ENCODE data around the gene NXF1. TPM values are rescaled to one million over a fixed set of nuclear protein-coding genes. Genes with fewer than 3 reads are reported as not detected.

The NXF1 gene
- total RNA-seq, 1 experiment from 2014 or later = 33.1 TPM

DNA sequence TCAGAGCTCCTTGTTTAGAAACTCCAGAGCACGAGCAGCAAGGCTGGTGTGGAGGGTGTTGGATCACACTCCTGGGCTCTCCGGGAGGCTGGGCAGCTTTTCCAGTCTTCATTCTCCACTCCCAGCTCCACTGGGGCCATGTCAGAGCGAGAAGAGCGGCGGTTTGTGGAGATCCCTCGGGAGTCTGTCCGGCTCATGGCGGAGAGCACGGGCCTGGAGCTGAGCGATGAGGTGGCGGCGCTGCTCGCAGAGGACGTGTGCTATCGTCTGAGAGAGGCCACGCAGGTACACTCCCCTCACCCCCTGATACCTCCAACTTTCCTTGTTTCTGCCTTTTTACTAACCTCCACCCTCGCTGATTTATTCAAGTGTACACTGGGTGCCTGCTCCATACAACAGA is 29.6 kb downstream of the NXF1 start:
- ATAC-seq (no peak), DNase-seq (no peak)
- intact Hi-C loops (cut with micrococcal nuclease) = no loop called here
- Histone ChIP-seq H3K4me3 (ENCODE audit: low read length) (no peak overlapping the region), H2AFZ (ENCODE audit: low read length) (no peak overlapping the region), H3F3A (ENCODE audit: low read length, unreplicated experiment) (peaks cover under 1% of the 10 kb centered on the region), H3K9ac (ENCODE audit: low read length) (no peak overlapping the region), H3K27ac (ENCODE audit: low read length) (no peak overlapping the region), H3K4me1 (ENCODE audit: insufficient read depth, low read length) (peaks cover 9% of the 10 kb centered on the region), H3K9me3 (ENCODE audit: low read length) (no peaks in the 10 kb centered on the region), H3K79me2 (ENCODE audit: low read length) (peaks cover 20% of the 10 kb centered on the region), H3K9me2 (replicated peaks; ENCODE audit: low read length) (no peaks in the 10 kb centered on the region), H4K20me1 (ENCODE audit: low read length) (no peaks in the 10 kb centered on the region), H3K27me3 (ENCODE audit: low read length) (no peaks in the 10 kb centered on the region), H3K36me3 (ENCODE audit: low read depth, low read length) (peaks cover 14% of the 10 kb centered on the region), H3K4me2 (ENCODE audit: low read length) (no peak overlapping the region)
- POLR2A ChIA-PET (ENCODE audit: unreplicated experiment) = interaction anchor here (0.5 kb wide), 1 partner anchor 686 kb away, joined by 3 read pairs; no protein-coding TSS in a partner anchor
- TF ChIP-seq EZH2 (IDR thresholded peaks at IDR 0.05; ENCODE audit: low read length, unreplicated experiment) (no peak), EZH2phosphoT487 (IDR thresholded peaks at IDR 0.05; ENCODE audit: borderline replicate concordance, low read length) (no peak)
- TF ChIP-seq, protein P1, sequence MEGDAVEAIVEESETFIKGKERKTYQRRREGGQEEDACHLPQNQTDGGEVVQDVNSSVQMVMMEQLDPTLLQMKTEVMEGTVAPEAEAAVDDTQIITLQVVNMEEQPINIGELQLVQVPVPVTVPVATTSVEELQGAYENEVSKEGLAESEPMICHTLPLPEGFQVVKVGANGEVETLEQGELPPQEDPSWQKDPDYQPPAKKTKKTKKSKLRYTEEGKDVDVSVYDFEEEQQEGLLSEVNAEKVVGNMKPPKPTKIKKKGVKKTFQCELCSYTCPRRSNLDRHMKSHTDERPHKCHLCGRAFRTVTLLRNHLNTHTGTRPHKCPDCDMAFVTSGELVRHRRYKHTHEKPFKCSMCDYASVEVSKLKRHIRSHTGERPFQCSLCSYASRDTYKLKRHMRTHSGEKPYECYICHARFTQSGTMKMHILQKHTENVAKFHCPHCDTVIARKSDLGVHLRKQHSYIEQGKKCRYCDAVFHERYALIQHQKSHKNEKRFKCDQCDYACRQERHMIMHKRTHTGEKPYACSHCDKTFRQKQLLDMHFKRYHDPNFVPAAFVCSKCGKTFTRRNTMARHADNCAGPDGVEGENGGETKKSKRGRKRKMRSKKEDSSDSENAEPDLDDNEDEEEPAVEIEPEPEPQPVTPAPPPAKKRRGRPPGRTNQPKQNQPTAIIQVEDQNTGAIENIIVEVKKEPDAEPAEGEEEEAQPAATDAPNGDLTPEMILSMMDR (conservative IDR thresholded peaks at IDR 0.05; ENCODE audit: low read depth, low read length) = no peak
- CTCF ChIA-PET = no interaction called here
- BruUV-seq (replicated peaks) = no TSS peak

DNA sequence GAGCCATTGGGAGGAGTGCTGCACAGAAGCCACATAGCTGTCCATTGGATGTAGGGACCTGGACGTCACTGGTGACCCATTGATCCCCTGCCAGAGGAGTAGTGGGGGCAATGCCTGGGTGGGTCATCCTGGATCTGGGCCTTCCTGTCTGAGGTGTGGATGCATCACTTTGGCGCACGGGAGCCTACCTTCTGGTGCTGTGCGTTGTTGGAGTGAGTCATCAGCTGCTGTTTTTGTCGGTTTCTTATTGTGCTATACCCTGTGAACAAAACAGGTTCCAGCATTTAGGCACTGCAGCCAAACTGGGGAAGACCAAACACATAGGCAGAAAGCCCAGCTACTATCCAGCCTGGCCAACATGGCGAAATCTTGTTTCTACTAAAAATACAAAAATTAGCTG is 30.8 kb downstream of the NXF1 start:
- Histone ChIP-seq H3K9me3 (ENCODE audit: low read length) (no peaks in the 10 kb centered on the region), H3K9me2 (replicated peaks; ENCODE audit: low read length) (no peaks in the 10 kb centered on the region), H3K4me2 (ENCODE audit: low read length) (no peak overlapping the region), H3K27ac (ENCODE audit: low read length) (no peak overlapping the region), H3K79me2 (ENCODE audit: low read length) (peaks cover 20% of the 10 kb centered on the region), H3K4me1 (ENCODE audit: insufficient read depth, low read length) (peaks cover 13% of the 10 kb centered on the region), H3K4me3 (ENCODE audit: low read length) (no peak overlapping the region), H3F3A (ENCODE audit: low read length, unreplicated experiment) (peaks cover 3% of the 10 kb centered on the region), H3K27me3 (ENCODE audit: low read length) (no peaks in the 10 kb centered on the region), H2AFZ (ENCODE audit: low read length) (no peak overlapping the region), H4K20me1 (ENCODE audit: low read length) (no peaks in the 10 kb centered on the region), H3K36me3 (ENCODE audit: low read depth, low read length) (peaks cover 14% of the 10 kb centered on the region), H3K9ac (ENCODE audit: low read length) (no peak overlapping the region)
- DNase-seq (no peak), ATAC-seq (no peak)
- intact Hi-C loops (cut with micrococcal nuclease) = no loop called here
- BruUV-seq (replicated peaks) = no TSS peak
- no peak for TF ChIP-seq EZH2phosphoT487 (IDR thresholded peaks at IDR 0.05; ENCODE audit: borderline replicate concordance, low read length)
- TF ChIP-seq, protein P1 (conservative IDR thresholded peaks at IDR 0.05; ENCODE audit: low read depth, low read length) = no peak
- no peak for TF ChIP-seq EZH2 (IDR thresholded peaks at IDR 0.05; ENCODE audit: low read length, unreplicated experiment)
- CTCF ChIA-PET = interaction anchor here (0.9 kb wide), 1 partner anchor 12 kb away, joined by 3 read pairs; no protein-coding TSS in a partner anchor
- POLR2A ChIA-PET (ENCODE audit: unreplicated experiment) = no interaction called here
